ENCODE data around the gene NUAK1. TPM values are rescaled to one million over a fixed set of nuclear protein-coding genes. Genes with fewer than 3 reads are reported as not detected.

NUAK1 gene
- total RNA-seq, 1 experiment from 2014 or later, result 7.9 TPM

- no peak for DNase-seq
- Histone ChIP-seq H3K4me1 (replicated peaks; ENCODE audit: insufficient read depth) (no peaks in the 10 kb centered on the region), H3K27me3 (ENCODE audit: insufficient read depth, low read depth) (peaks cover 12% of the 10 kb centered on the region; the same call in 1 of the 2 replicates), H3F3A (ENCODE audit: insufficient read depth, low read depth) (no peaks in the 10 kb centered on the region), H3K9me3 (ENCODE audit: insufficient read depth, low read depth) (no peaks in the 10 kb centered on the region), H3K79me2 (ENCODE audit: low read depth) (no peaks in the 10 kb centered on the region), H3K27ac (no peak overlapping the region), H3K4me3 (no peak overlapping the region), H4K20me1 (ENCODE audit: insufficient read depth) (no peaks in the 10 kb centered on the region), H3K4me2 (no peak overlapping the region), H3K9me2 (ENCODE audit: insufficient read depth) (no peaks in the 10 kb centered on the region), H3K36me3 (ENCODE audit: low read depth) (no peaks in the 10 kb centered on the region), H2AFZ (no peak overlapping the region)
- intact Hi-C loops (cut with micrococcal nuclease; ENCODE audit: unreplicated experiment), result no loop called here
- no TSS peak for BruUV-seq (replicated peaks)
- ChIA-PET CTCF (no interaction called here), POLR2A (ENCODE audit: unreplicated experiment) (no interaction called here)
- TF ChIP-seq EZH2 (IDR thresholded peaks at IDR 0.05; ENCODE audit: low read depth), result no peak
- TF ChIP-seq CTCF (conservative IDR thresholded peaks at IDR 0.05), result no peak
These were observed 25.0 kb upstream of the NUAK1 start for GRCh38 chr12:106163712-106164111.

- Histone ChIP-seq H3K4me2 (no peak overlapping the region), H3K9me2 (ENCODE audit: insufficient read depth) (no peaks in the 10 kb centered on the region), H3K4me1 (replicated peaks; ENCODE audit: insufficient read depth) (no peaks in the 10 kb centered on the region), H2AFZ (no peak overlapping the region), H3K4me3 (no peak overlapping the region), H3K27ac (no peak overlapping the region), H3K79me2 (ENCODE audit: low read depth) (no peaks in the 10 kb centered on the region), H3F3A (ENCODE audit: insufficient read depth, low read depth) (no peaks in the 10 kb centered on the region), H4K20me1 (ENCODE audit: insufficient read depth) (no peaks in the 10 kb centered on the region), H3K9me3 (ENCODE audit: insufficient read depth, low read depth) (no peaks in the 10 kb centered on the region), H3K36me3 (ENCODE audit: low read depth) (no peaks in the 10 kb centered on the region), H3K27me3 (ENCODE audit: insufficient read depth, low read depth) (peaks cover 6% of the 10 kb centered on the region; the same call in 1 of the 2 replicates)
- CTCF ChIA-PET, result no interaction called here
- POLR2A ChIA-PET (ENCODE audit: unreplicated experiment), result no interaction called here
- no TSS peak for BruUV-seq (replicated peaks)
- TF ChIP-seq EZH2 (IDR thresholded peaks at IDR 0.05; ENCODE audit: low read depth), result no peak
- TF ChIP-seq CTCF (conservative IDR thresholded peaks at IDR 0.05), result no peak
- DNase-seq, result no peak
- intact Hi-C loops (cut with micrococcal nuclease; ENCODE audit: unreplicated experiment), result no loop called here
These were observed 22.7 kb upstream of the NUAK1 start for GRCh38 chr12:106161491-106161890.

- Histone ChIP-seq H4K20me1 (ENCODE audit: insufficient read depth) (no peaks in the 10 kb centered on the region), H3K79me2 (ENCODE audit: low read depth) (no peaks in the 10 kb centered on the region), H2AFZ (no peak overlapping the region), H3K4me2 (no peak overlapping the region), H3F3A (ENCODE audit: insufficient read depth, low read depth) (no peaks in the 10 kb centered on the region), H3K9me3 (ENCODE audit: insufficient read depth, low read depth) (no peaks in the 10 kb centered on the region), H3K27ac (no peak overlapping the region), H3K4me3 (no peak overlapping the region), H3K4me1 (replicated peaks; ENCODE audit: insufficient read depth) (no peaks in the 10 kb centered on the region), H3K36me3 (ENCODE audit: low read depth) (no peaks in the 10 kb centered on the region), H3K27me3 (ENCODE audit: insufficient read depth, low read depth) (0 out of 2 replicates have a peak, but pooled peaks cover under 1% of the 10 kb centered on the region), H3K9me2 (ENCODE audit: insufficient read depth) (no peaks in the 10 kb centered on the region)
- intact Hi-C loops (cut with micrococcal nuclease; ENCODE audit: unreplicated experiment), result no loop called here
- BruUV-seq (replicated peaks), result no TSS peak
- ChIA-PET POLR2A (ENCODE audit: unreplicated experiment) (no interaction called here), CTCF (no interaction called here)
- TF ChIP-seq CTCF (conservative IDR thresholded peaks at IDR 0.05), result no peak
- DNase-seq, result no peak
These were observed 22.2 kb upstream of the NUAK1 start for GRCh38 chr12:106160915-106161314.
